HUES64 (cell line): ENCODE data around the gene NUAK1.

Source experiments
- H3K27ac ChIP-seq: 2 replicates; pipeline ENCODE4 v1.7.0; 2013; ENCODE audit warnings: low read depth, low read length, inconsistent platforms
- H3K27me3 ChIP-seq: 2 replicates; pipeline ENCODE4 v1.6.1; 2013; ENCODE audit warnings: mild to moderate bottlenecking, low read length; ENCODE audit not compliant: insufficient read depth
- H3K36me3 ChIP-seq: 2 replicates; pipeline ENCODE4 v1.6.1; 2013; ENCODE audit warnings: mild to moderate bottlenecking, low read length; ENCODE audit not compliant: insufficient read depth
- H3K4me1 ChIP-seq: 2 replicates; pipeline ENCODE4 v1.6.1; 2013; ENCODE audit warnings: mild to moderate bottlenecking, low read length, moderate library complexity; ENCODE audit not compliant: insufficient read depth
- H3K4me3 ChIP-seq: 2 replicates; pipeline ENCODE4 v1.5.1; 2013; ENCODE audit warnings: mild to moderate bottlenecking, low read length, moderate library complexity
- H3K9ac ChIP-seq: 2 replicates; pipeline ENCODE4 v1.6.1; 2013; ENCODE audit warnings: mild to moderate bottlenecking, low read depth, low read length
- H3K9me3 ChIP-seq: 2 replicates; pipeline ENCODE4 v1.6.1; 2013; ENCODE audit warnings: low read depth, low read length; ENCODE audit not compliant: insufficient read depth
- WGBS: fragments of 150-250, 120-280 bp; methylation state at CpG from one replicate; pipeline ENCODE4 v1.1.7; 2013; ENCODE audit warnings: missing lambda C conversion rate; 5-methylcytosine and 5-hydroxymethylcytosine counted together

NUAK1 gene

GRCh38 chr12:106080041-106080790, 58.5 kb downstream of the NUAK1 start:
- H3K4me1 ChIP-seq: peaks cover 25% of the 10 kb centered on the region
- no peak overlapping the region for H3K27ac ChIP-seq
- H3K9me3 ChIP-seq: no peaks in the 10 kb centered on the region
- H3K27me3 ChIP-seq: no peaks in the 10 kb centered on the region
- WGBS: 87% methylated on average over 9 of the region's 9 CpGs
- H3K36me3 ChIP-seq: peaks cover 52% of the 10 kb centered on the region
- H3K4me3 ChIP-seq: no peak overlapping the region
- no peak overlapping the region for H3K9ac ChIP-seq

GRCh38 chr12:106079148-106079738, 59.5 kb downstream of the NUAK1 start:
- WGBS: 100% methylated on average over 1 of the region's 1 CpG
- Histone ChIP-seq H3K9me3 (no peaks in the 10 kb centered on the region), H3K27me3 (no peaks in the 10 kb centered on the region), H3K36me3 (peaks cover 49% of the 10 kb centered on the region), H3K9ac (no peak overlapping the region), H3K27ac (no peak overlapping the region), H3K4me1 (peaks cover 16% of the 10 kb centered on the region), H3K4me3 (no peak overlapping the region)

- Histone ChIP-seq H3K4me3 (no peak overlapping the region), H3K27me3 (no peaks in the 10 kb centered on the region), H3K4me1 (peaks cover 8% of the 10 kb centered on the region; the same call in 1 of the 2 replicates), H3K36me3 (peaks cover 49% of the 10 kb centered on the region), H3K27ac (no peak overlapping the region), H3K9me3 (no peaks in the 10 kb centered on the region), H3K9ac (no peak overlapping the region)
- 91% methylated on average over 10 of the region's 10 CpGs for WGBS
Observed at GRCh38 chr12:106078358-106079010, 60.3 kb downstream of the NUAK1 start.

- Histone ChIP-seq H3K27ac (no peak overlapping the region), H3K9ac (no peak overlapping the region), H3K4me1 (no peaks in the 10 kb centered on the region; the same call in 1 of the 2 replicates), H3K9me3 (no peaks in the 10 kb centered on the region), H3K4me3 (no peak overlapping the region), H3K36me3 (peaks cover 42% of the 10 kb centered on the region), H3K27me3 (no peaks in the 10 kb centered on the region)
- 88% methylated on average over 10 of the region's 11 CpGs for WGBS
Observed at GRCh38 chr12:106074706-106075392, 63.9 kb downstream of the NUAK1 start.

GRCh38 chr12:106074361-106074705, 64.4 kb downstream of the NUAK1 start:
- H3K36me3 ChIP-seq: peaks cover 47% of the 10 kb centered on the region
- 97% methylated on average over 1 of the region's 1 CpG for WGBS
- no peak overlapping the region for H3K27ac ChIP-seq
- H3K4me1 ChIP-seq: no peaks in the 10 kb centered on the region; the same call in 1 of the 2 replicates
- H3K4me3 ChIP-seq: no peak overlapping the region
- H3K9me3 ChIP-seq: no peaks in the 10 kb centered on the region
- H3K27me3 ChIP-seq: no peaks in the 10 kb centered on the region
- H3K9ac ChIP-seq: no peak overlapping the region

- Histone ChIP-seq H3K27me3 (no peaks in the 10 kb centered on the region), H3K36me3 (peaks cover 54% of the 10 kb centered on the region), H3K27ac (no peak overlapping the region), H3K4me3 (no peak overlapping the region), H3K4me1 (no peaks in the 10 kb centered on the region; the same call in 1 of the 2 replicates), H3K9ac (no peak overlapping the region), H3K9me3 (no peaks in the 10 kb centered on the region)
- WGBS: 96% methylated on average over 3 of the region's 3 CpGs
Observed at GRCh38 chr12:106073179-106073578, 65.6 kb downstream of the NUAK1 start.

- Histone ChIP-seq H3K9me3 (no peaks in the 10 kb centered on the region), H3K4me3 (no peak overlapping the region), H3K9ac (no peak overlapping the region), H3K27ac (no peak overlapping the region), H3K36me3 (peaks cover 54% of the 10 kb centered on the region), H3K27me3 (no peaks in the 10 kb centered on the region), H3K4me1 (no peaks in the 10 kb centered on the region; the same call in 1 of the 2 replicates)
- WGBS: 93% methylated on average over 2 of the region's 2 CpGs
Observed at GRCh38 chr12:106072751-106073150, 66.0 kb downstream of the NUAK1 start.

- H3K4me3 ChIP-seq: no peak overlapping the region
- H3K9ac ChIP-seq: no peak overlapping the region
- no peak overlapping the region for H3K27ac ChIP-seq
- 98% methylated on average over 3 of the region's 4 CpGs for WGBS
- peaks cover 56% of the 10 kb centered on the region for H3K36me3 ChIP-seq
- H3K9me3 ChIP-seq: no peaks in the 10 kb centered on the region
- H3K4me1 ChIP-seq: no peaks in the 10 kb centered on the region; the same call in 1 of the 2 replicates
- H3K27me3 ChIP-seq: no peaks in the 10 kb centered on the region
Observed at GRCh38 chr12:106071686-106072085, 67.1 kb downstream of the NUAK1 start.

GRCh38 chr12:106070611-106071010, 68.1 kb downstream of the NUAK1 start:
- Histone ChIP-seq H3K36me3 (peaks cover 63% of the 10 kb centered on the region), H3K27ac (no peak overlapping the region), H3K4me1 (no peaks in the 10 kb centered on the region; the same call in 1 of the 2 replicates), H3K9ac (no peak overlapping the region), H3K27me3 (no peaks in the 10 kb centered on the region), H3K9me3 (no peaks in the 10 kb centered on the region), H3K4me3 (no peak overlapping the region)
- 97% methylated on average over 6 of the region's 6 CpGs for WGBS

- Histone ChIP-seq H3K27ac (no peak overlapping the region), H3K36me3 (peaks cover 67% of the 10 kb centered on the region), H3K27me3 (no peaks in the 10 kb centered on the region), H3K4me3 (no peak overlapping the region), H3K9ac (no peak overlapping the region), H3K4me1 (no peaks in the 10 kb centered on the region; the same call in 1 of the 2 replicates), H3K9me3 (no peaks in the 10 kb centered on the region)
- WGBS: 88% methylated on average over 1 of the region's 1 CpG
Observed at GRCh38 chr12:106070147-106070546, 68.6 kb downstream of the NUAK1 start.

GRCh38 chr12:106068296-106068695, 70.5 kb downstream of the NUAK1 start:
- no peak overlapping the region for H3K4me3 ChIP-seq
- H3K27ac ChIP-seq: no peak overlapping the region
- WGBS: 98% methylated on average over 3 of the region's 3 CpGs
- H3K27me3 ChIP-seq: no peaks in the 10 kb centered on the region
- H3K4me1 ChIP-seq: peaks cover 5% of the 10 kb centered on the region; the same call in 1 of the 2 replicates
- no peak overlapping the region for H3K9ac ChIP-seq
- peaks cover 71% of the 10 kb centered on the region for H3K36me3 ChIP-seq
- H3K9me3 ChIP-seq: no peaks in the 10 kb centered on the region
